Measurements from ENCODE around the gene FAT4.

The FAT4 gene

DNA sequence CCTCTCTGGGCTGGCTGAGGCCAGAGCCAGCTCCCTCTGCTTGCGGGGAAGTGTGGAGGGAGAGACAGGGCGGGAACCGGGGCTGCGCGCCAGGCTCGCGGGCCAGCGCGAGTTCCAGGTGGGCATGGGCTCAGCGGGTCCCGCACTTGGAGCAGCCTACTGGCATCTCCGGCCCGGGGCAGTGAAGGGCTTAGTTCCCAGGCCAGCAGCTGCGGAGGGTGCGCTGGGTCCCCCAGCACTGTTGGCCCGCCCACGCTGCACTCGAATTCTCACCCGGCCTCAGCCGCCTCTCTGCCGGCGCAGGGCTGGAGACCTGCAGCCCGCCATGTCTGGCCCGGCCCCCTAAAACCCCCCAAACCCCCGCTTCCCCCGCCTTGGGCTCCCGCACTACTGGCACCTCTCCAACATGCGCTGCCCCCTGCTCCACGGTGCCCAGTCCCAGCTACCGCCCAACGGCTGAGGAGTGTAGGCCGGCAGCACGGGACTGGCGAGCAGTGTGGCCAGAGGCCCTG is 33.8 kb upstream of the FAT4 start:
- TF ChIP-seq ZNF830 (tag by site-specific recombination; IDR thresholded peaks at IDR 0.05; ENCODE audit: low read depth) (no peak), ZNF624 (tag by site-specific recombination; IDR thresholded peaks at IDR 0.05) (no peak)
- Histone ChIP-seq H3K36me3 (ENCODE audit: control insufficient read depth in 2 of 2, insufficient read depth in 1 of 2, low read length in 2 of 2) (no peaks in the 10 kb centered on the region), H3K4me3 (ENCODE audit: low read depth, low read length) (no peak overlapping the region), H3K4me1 (ENCODE audit: control insufficient read depth, insufficient read depth, low read length) (no peaks in the 10 kb centered on the region; the same call in 1 of the 2 replicates), H3K9me3 (ENCODE audit: control insufficient read depth, insufficient read depth, low read depth, low read length) (no peaks in the 10 kb centered on the region), H3K27ac (ENCODE audit: extremely low read depth, low read depth, low read length) (no peak overlapping the region)
- POLR2A ChIA-PET = no interaction called here
- CTCF ChIA-PET = interaction anchor here (1.1 kb wide), 1 partner anchor 946 kb away, joined by 3 read pairs; no protein-coding TSS in a partner anchor

DNA sequence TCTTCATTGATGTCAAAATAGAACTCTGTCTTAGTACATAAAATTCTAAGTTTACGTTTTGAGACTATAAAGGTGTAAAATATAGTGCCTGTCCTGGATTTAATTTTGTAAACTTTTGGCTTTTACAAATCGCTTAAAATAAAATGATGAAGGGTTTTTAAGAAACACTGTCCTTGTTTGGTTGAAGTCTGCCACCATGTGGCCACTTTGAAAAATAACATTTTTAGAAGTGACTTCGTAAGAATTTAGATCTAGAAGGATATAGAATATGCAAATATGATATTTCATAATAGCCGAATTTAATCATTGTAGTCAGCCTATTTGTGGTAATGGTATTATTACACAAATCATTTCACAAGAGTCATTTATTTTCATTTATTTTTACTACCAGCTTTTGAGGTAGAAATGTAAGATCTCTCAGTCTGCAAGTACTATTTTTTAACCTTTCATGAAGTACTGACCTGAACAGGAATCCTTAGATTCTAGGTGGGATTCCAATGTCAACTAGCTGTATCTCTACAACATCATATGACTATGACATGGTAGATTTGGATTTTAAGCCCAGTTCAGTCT is 31.0 kb upstream of the FAT4 start:
- Histone ChIP-seq H3K4me3 (ENCODE audit: low read depth, low read length) (no peak overlapping the region), H3K9me3 (ENCODE audit: control insufficient read depth, insufficient read depth, low read depth, low read length) (no peaks in the 10 kb centered on the region), H3K4me1 (ENCODE audit: control insufficient read depth, insufficient read depth, low read length) (no peaks in the 10 kb centered on the region; the same call in 1 of the 2 replicates), H3K36me3 (ENCODE audit: control insufficient read depth in 2 of 2, insufficient read depth in 1 of 2, low read length in 2 of 2) (no peaks in the 10 kb centered on the region), H3K27ac (ENCODE audit: extremely low read depth, low read depth, low read length) (no peak overlapping the region)
- TF ChIP-seq ZNF654 (tag by site-specific recombination; IDR thresholded peaks at IDR 0.05; ENCODE audit: low read depth) (peak; percentile 53), KLF9 (tag by site-specific recombination; IDR thresholded peaks at IDR 0.05; ENCODE audit: low read depth) (no peak)
- ChIA-PET CTCF (interaction anchor here (0.6 to 2.9 kb wide), 19 partner anchors 10 to 1937 kb away, joined by 3 to 20 read pairs (median 4); no protein-coding TSS in a partner anchor), POLR2A (no interaction called here)

DNA sequence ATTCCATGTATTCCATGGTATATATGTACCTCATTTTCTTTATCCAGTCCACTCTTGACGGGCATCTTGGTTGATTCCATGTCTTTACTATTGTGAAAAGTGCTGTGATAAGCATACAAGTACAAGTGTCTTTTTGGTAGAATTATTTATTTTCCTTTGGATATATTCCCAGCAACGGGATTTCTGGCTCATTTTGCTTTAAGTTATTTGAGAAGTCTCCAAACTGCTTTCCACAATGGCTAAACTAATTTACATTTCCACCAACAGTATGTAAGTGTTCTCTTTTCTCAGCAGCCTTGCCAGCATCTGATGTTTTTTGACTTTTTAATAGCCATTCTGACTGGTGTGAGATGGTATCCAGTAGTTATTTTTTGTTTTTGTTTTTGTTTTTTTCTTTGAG is 17.6 kb upstream of the FAT4 start:
- Histone ChIP-seq H3K27ac (ENCODE audit: extremely low read depth, low read depth, low read length) (no peak overlapping the region), H3K4me1 (ENCODE audit: control insufficient read depth, insufficient read depth, low read length) (no peaks in the 10 kb centered on the region), H3K9me3 (ENCODE audit: control insufficient read depth, insufficient read depth, low read depth, low read length) (no peaks in the 10 kb centered on the region), H3K36me3 (ENCODE audit: control insufficient read depth in 2 of 2, insufficient read depth in 1 of 2, low read length in 2 of 2) (no peaks in the 10 kb centered on the region), H3K4me3 (ENCODE audit: low read depth, low read length) (no peak overlapping the region)
- ChIA-PET POLR2A (no interaction called here), CTCF (no interaction called here)
- TF ChIP-seq ZNF146 (tag by site-specific recombination; IDR thresholded peaks at IDR 0.05) = no peak
- TF ChIP-seq ZNF426 (tag by site-specific recombination; IDR thresholded peaks at IDR 0.05) = no peak
- no peak for TF ChIP-seq ZNF404 (tag by site-specific recombination; IDR thresholded peaks at IDR 0.05)
- TF ChIP-seq ZNF791 (tag by site-specific recombination; IDR thresholded peaks at IDR 0.05) = no peak
- no peak for TF ChIP-seq ZNF660 (tag by site-specific recombination; IDR thresholded peaks at IDR 0.05)
- TF ChIP-seq, protein P1, sequence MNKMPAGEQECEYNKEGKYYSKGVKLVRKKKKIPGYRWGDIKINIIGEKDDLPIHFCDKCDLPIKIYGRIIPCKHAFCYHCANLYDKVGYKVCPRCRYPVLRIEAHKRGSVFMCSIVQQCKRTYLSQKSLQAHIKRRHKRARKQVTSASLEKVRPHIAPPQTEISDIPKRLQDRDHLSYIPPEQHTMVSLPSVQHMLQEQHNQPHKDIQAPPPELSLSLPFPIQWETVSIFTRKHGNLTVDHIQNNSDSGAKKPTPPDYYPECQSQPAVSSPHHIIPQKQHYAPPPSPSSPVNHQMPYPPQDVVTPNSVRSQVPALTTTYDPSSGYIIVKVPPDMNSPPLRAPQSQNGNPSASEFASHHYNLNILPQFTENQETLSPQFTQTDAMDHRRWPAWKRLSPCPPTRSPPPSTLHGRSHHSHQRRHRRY (tag by site-specific recombination; IDR thresholded peaks at IDR 0.05) = no peak
- TF ChIP-seq, protein P2, sequence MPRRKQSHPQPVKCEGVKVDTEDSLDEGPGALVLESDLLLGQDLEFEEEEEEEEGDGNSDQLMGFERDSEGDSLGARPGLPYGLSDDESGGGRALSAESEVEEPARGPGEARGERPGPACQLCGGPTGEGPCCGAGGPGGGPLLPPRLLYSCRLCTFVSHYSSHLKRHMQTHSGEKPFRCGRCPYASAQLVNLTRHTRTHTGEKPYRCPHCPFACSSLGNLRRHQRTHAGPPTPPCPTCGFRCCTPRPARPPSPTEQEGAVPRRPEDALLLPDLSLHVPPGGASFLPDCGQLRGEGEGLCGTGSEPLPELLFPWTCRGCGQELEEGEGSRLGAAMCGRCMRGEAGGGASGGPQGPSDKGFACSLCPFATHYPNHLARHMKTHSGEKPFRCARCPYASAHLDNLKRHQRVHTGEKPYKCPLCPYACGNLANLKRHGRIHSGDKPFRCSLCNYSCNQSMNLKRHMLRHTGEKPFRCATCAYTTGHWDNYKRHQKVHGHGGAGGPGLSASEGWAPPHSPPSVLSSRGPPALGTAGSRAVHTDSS (tag by site-specific recombination; IDR thresholded peaks at IDR 0.05) = no peak
- no peak for TF ChIP-seq YY2 (tag by site-specific recombination; IDR thresholded peaks at IDR 0.05)
- TF ChIP-seq ZNF266 (tag by site-specific recombination; IDR thresholded peaks at IDR 0.05; ENCODE audit: low read depth) = no peak
- TF ChIP-seq ZNF776 (tag by site-specific recombination; IDR thresholded peaks at IDR 0.05; ENCODE audit: borderline replicate concordance) = no peak
- TF ChIP-seq, protein P3, sequence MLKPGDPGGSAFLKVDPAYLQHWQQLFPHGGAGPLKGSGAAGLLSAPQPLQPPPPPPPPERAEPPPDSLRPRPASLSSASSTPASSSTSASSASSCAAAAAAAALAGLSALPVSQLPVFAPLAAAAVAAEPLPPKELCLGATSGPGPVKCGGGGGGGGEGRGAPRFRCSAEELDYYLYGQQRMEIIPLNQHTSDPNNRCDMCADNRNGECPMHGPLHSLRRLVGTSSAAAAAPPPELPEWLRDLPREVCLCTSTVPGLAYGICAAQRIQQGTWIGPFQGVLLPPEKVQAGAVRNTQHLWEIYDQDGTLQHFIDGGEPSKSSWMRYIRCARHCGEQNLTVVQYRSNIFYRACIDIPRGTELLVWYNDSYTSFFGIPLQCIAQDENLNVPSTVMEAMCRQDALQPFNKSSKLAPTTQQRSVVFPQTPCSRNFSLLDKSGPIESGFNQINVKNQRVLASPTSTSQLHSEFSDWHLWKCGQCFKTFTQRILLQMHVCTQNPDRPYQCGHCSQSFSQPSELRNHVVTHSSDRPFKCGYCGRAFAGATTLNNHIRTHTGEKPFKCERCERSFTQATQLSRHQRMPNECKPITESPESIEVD (tag by site-specific recombination; IDR thresholded peaks at IDR 0.05) = no peak
- TF ChIP-seq, protein P4, sequence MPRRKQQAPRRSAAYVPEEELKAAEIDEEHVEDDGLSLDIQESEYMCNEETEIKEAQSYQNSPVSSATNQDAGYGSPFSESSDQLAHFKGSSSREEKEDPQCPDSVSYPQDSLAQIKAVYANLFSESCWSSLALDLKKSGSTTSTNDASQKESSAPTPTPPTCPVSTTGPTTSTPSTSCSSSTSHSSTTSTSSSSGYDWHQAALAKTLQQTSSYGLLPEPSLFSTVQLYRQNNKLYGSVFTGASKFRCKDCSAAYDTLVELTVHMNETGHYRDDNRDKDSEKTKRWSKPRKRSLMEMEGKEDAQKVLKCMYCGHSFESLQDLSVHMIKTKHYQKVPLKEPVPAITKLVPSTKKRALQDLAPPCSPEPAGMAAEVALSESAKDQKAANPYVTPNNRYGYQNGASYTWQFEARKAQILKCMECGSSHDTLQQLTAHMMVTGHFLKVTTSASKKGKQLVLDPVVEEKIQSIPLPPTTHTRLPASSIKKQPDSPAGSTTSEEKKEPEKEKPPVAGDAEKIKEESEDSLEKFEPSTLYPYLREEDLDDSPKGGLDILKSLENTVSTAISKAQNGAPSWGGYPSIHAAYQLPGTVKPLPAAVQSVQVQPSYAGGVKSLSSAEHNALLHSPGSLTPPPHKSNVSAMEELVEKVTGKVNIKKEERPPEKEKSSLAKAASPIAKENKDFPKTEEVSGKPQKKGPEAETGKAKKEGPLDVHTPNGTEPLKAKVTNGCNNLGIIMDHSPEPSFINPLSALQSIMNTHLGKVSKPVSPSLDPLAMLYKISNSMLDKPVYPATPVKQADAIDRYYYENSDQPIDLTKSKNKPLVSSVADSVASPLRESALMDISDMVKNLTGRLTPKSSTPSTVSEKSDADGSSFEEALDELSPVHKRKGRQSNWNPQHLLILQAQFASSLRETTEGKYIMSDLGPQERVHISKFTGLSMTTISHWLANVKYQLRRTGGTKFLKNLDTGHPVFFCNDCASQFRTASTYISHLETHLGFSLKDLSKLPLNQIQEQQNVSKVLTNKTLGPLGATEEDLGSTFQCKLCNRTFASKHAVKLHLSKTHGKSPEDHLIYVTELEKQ (tag by site-specific recombination; IDR thresholded peaks at IDR 0.05; ENCODE audit: borderline replicate concordance) = no peak
- TF ChIP-seq ZIC2 (tag by site-specific recombination; IDR thresholded peaks at IDR 0.05) = no peak
- TF ChIP-seq, protein P5, sequence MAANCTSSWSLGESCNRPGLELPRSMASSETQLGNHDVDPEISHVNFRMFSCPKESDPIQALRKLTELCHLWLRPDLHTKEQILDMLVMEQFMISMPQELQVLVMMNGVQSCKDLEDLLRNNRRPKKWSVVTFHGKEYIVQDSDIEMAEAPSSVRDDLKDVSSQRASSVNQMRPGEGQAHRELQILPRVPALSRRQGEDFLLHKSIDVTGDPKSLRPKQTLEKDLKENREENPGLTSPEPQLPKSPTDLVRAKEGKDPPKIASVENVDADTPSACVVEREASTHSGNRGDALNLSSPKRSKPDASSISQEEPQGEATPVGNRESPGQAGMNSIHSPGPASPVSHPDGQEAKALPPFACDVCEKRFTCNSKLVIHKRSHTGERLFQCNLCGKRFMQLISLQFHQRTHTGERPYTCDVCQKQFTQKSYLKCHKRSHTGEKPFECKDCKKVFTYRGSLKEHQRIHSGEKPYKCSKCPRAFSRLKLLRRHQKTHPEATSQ (tag by site-specific recombination; IDR thresholded peaks at IDR 0.05) = no peak
- no peak for TF ChIP-seq ZNF223 (tag by site-specific recombination; IDR thresholded peaks at IDR 0.05)

All from HEK293 (cell line).